ENCODE data around the gene FGG. TPM values are rescaled to one million over a fixed set of nuclear protein-coding genes. Genes with fewer than 3 reads are reported as not detected.

Gene FGG
- total RNA-seq, 6 experiments from 2014 or later, result not detected

- no peak within 1 kb of the TSS for H3K27ac Mint-ChIP-seq
- no peak for TF ChIP-seq CTCF (IDR thresholded peaks at IDR 0.05)
- H3K4me1 Mint-ChIP-seq (ENCODE audit: low read depth), result no peaks in the 10 kb centered on the region
- no peaks in the 10 kb centered on the region; the same call in 1 of the 2 replicates for H3K27me3 Mint-ChIP-seq (ENCODE audit: insufficient read depth)
- no peaks in the 10 kb centered on the region for H3K36me3 Mint-ChIP-seq (ENCODE audit: low read depth)
- H3K9me3 Mint-ChIP-seq, result no peaks in the 10 kb centered on the region
- no peak within 1 kb of the TSS for H3K4me3 Mint-ChIP-seq
- DNase-seq, result no peak
These were observed 22.0 kb downstream of the FGG start, which contains the start of gene FGA for GRCh38 chr4:154590329-154591006. TSS of gene FGA (minus strand) at chr4:154590742. CDS start at chr4:154590687, 55 bp downstream.

- Mint-ChIP-seq H3K36me3 (ENCODE audit: low read depth) (no peaks in the 10 kb centered on the region), H3K9me3 (no peaks in the 10 kb centered on the region), H3K4me3 (no peak overlapping the region), H3K27me3 (ENCODE audit: insufficient read depth) (no peaks in the 10 kb centered on the region; the same call in 1 of the 2 replicates), H3K27ac (no peak overlapping the region), H3K4me1 (ENCODE audit: low read depth) (no peaks in the 10 kb centered on the region)
- TF ChIP-seq CTCF (IDR thresholded peaks at IDR 0.05), result no peak
- DNase-seq, result no peak
These were observed 22.9 kb downstream of the FGG start for GRCh38 chr4:154589296-154590197.

GRCh38 chr4:154588198-154588597 lies 24.3 kb downstream of the FGG start:
- Mint-ChIP-seq H3K9me3 (no peaks in the 10 kb centered on the region), H3K36me3 (ENCODE audit: low read depth) (no peaks in the 10 kb centered on the region), H3K4me1 (ENCODE audit: low read depth) (no peaks in the 10 kb centered on the region), H3K4me3 (no peak overlapping the region), H3K27me3 (ENCODE audit: insufficient read depth) (no peaks in the 10 kb centered on the region; the same call in 1 of the 2 replicates), H3K27ac (no peak overlapping the region)
- no peak for TF ChIP-seq CTCF (IDR thresholded peaks at IDR 0.05)
- no peak for DNase-seq

- Mint-ChIP-seq H3K9me3 (no peaks in the 10 kb centered on the region), H3K27ac (no peak overlapping the region), H3K27me3 (ENCODE audit: insufficient read depth) (no peaks in the 10 kb centered on the region; the same call in 1 of the 2 replicates), H3K4me3 (peak overlapping the region; percentile 39; the same call in 1 of the 2 replicates), H3K36me3 (ENCODE audit: low read depth) (no peaks in the 10 kb centered on the region), H3K4me1 (ENCODE audit: low read depth) (no peaks in the 10 kb centered on the region)
- no peak for DNase-seq
- TF ChIP-seq CTCF (IDR thresholded peaks at IDR 0.05), result no peak
These were observed 26.0 kb downstream of the FGG start for GRCh38 chr4:154586296-154587033.

GRCh38 chr4:154585369-154586018 lies 27.0 kb downstream of the FGG start:
- H3K36me3 Mint-ChIP-seq (ENCODE audit: low read depth), result no peaks in the 10 kb centered on the region
- no peak for TF ChIP-seq CTCF (IDR thresholded peaks at IDR 0.05)
- no peak overlapping the region for H3K4me3 Mint-ChIP-seq
- DNase-seq, result no peak
- H3K27ac Mint-ChIP-seq, result no peak overlapping the region
- no peaks in the 10 kb centered on the region for H3K9me3 Mint-ChIP-seq
- H3K4me1 Mint-ChIP-seq (ENCODE audit: low read depth), result no peaks in the 10 kb centered on the region
- H3K27me3 Mint-ChIP-seq (ENCODE audit: insufficient read depth), result no peaks in the 10 kb centered on the region; the same call in 1 of the 2 replicates

Measured in HFFc6 (cell line).